BLaER1 (cell line): ENCODE data around the gene RRP15.

ENCODE experiments used
- H3K27ac ChIP-seq: shearing (Covaris generic); formaldehyde crosslinking; 2 replicates; pipeline ENCODE4 v1.8.1; 2022
- H3K27me3 ChIP-seq: shearing (Covaris generic); formaldehyde crosslinking; 2 replicates; pipeline ENCODE4 v1.8.1; 2022
- H3K36me3 ChIP-seq: shearing (Covaris generic); formaldehyde crosslinking; 2 replicates; pipeline ENCODE4 v1.8.1; 2022
- H3K4me1 ChIP-seq: shearing (Covaris generic); formaldehyde crosslinking; 2 replicates; pipeline ENCODE4 v1.8.1; 2022
- H3K4me2 ChIP-seq: shearing (Covaris generic); formaldehyde crosslinking; 2 replicates; pipeline ENCODE4 v1.8.1; 2022
- H3K4me3 ChIP-seq: shearing (Covaris generic); formaldehyde crosslinking; 2 replicates; pipeline ENCODE4 v1.8.1; 2022
- H3K9ac ChIP-seq: shearing (Covaris generic); formaldehyde crosslinking; 2 replicates; pipeline ENCODE4 v1.8.1; 2022
- H3K9me3 ChIP-seq: shearing (Covaris generic); formaldehyde crosslinking; 2 replicates; pipeline ENCODE4 v1.8.1; 2022
- H4K20me1 ChIP-seq: shearing (Covaris generic); formaldehyde crosslinking; 2 replicates; pipeline ENCODE4 v1.8.1; 2022
- Cebpa-rat ChIP-seq: shearing (Covaris generic); IDR thresholded peaks from 2 replicates; pipeline ENCODE4 v1.8.1; 2022

RRP15 gene

DNA sequence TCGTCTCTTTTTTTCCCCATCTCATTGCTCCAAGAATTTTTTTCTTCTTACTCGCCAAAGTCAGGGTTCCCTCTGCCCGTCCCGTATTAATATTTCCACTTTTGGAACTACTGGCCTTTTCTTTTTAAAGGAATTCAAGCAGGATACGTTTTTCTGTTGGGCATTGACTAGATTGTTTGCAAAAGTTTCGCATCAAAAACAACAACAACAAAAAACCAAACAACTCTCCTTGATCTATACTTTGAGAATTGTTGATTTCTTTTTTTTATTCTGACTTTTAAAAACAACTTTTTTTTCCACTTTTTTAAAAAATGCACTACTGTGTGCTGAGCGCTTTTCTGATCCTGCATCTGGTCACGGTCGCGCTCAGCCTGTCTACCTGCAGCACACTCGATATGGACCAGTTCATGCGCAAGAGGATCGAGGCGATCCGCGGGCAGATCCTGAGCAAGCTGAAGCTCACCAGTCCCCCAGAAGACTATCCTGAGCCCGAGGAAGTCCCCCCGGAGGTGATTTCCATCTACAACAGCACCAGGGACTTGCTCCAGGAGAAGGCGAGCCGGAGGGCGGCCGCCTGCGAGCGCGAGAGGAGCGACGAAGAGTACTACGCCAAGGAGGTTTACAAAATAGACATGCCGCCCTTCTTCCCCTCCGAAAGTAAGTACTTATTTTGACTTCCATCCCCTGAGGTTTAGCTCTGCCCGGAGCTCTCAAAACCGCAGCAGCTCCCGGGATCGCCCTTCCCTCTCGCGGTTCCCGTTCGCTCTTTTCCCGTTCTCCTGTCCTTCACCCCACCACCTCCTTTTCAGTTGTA is 61.5 kb downstream of the RRP15 start:
- no peak for TF ChIP-seq Cebpa-rat
- Histone ChIP-seq H4K20me1 (peaks cover 47% of the 10 kb centered on the region), H3K9ac (no peak overlapping the region), H3K9me3 (no peaks in the 10 kb centered on the region), H3K4me1 (peaks cover 48% of the 10 kb centered on the region), H3K4me2 (peak overlapping the region; percentile 88), H3K36me3 (no peaks in the 10 kb centered on the region), H3K27me3 (peaks cover 82% of the 10 kb centered on the region), H3K4me3 (peak overlapping the region; percentile 66), H3K27ac (no peak overlapping the region)

DNA sequence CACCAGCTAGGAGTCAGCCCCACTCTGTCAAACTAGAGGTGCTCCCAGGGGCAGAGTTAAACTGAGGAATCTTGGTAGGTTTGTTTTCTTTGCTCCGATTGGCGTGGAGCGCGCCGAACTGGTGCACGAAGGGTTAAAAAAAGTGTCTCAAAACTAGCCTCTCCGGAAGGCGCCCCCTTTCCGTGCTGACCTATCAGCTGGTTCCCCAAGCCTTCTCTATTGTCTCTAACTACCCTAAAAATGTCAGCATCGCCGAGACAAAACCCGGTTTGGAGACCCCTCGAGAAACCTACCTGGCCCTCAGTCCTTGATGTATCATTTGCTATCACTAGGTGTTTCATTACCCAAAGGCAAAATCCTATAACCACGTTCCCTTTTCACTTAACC is 62.2 kb downstream of the RRP15 start:
- Histone ChIP-seq H3K9me3 (no peaks in the 10 kb centered on the region), H3K4me3 (peak overlapping the region; percentile 66; the same call in 1 of the 2 replicates), H3K36me3 (no peaks in the 10 kb centered on the region), H3K27ac (no peak overlapping the region), H4K20me1 (peaks cover 47% of the 10 kb centered on the region), H3K4me2 (peak overlapping the region; percentile 88; the same call in 1 of the 2 replicates), H3K27me3 (peaks cover 82% of the 10 kb centered on the region), H3K4me1 (peaks cover 55% of the 10 kb centered on the region), H3K9ac (no peak overlapping the region)
- no peak for TF ChIP-seq Cebpa-rat

DNA sequence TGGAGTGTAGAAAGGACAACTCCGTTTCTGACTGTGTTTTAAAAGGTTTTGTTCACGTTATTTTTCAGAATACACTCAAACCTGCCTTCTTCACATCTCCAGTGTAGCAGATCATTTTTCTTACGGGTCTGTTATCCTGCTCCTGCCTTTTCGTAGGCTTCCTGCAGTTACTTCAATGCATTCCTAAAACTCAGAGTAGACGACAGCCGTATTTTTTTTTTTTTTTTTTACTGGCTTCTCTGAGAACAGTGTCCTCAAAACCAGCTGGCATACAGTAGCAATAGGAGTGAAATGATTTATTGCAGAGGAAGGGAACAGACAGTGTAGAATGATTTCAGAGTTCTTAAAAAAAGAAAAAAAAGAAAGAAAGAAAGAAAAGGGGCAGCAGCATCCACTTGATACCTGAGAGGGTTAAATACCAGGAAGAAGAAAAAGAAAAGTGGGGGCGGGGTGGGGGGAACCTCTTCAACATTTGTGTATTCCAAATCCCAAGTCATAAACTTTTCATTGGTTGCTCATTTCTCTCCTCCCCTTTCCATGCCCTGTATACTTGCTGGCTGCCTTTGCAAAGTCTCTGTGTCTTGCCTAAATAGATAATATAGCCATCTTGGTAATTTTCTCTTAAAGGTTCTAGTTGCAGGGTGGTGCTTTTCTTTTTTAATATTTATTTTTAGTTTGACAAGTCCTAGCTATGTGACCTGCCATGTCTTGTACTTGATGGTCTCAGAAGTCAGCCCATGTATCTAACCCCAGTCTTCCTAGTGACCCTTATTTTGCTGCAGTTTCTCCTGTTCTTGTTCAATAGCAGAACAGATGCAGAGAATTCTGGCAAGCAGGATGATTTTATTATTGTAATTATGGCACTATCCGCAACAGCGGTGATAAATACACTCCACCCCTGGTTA is 62.9 kb downstream of the RRP15 start:
- Histone ChIP-seq H3K4me3 (0 out of 2 replicates have a peak overlapping the region, but pooled peaks have one; percentile 66), H3K4me1 (peaks cover 61% of the 10 kb centered on the region), H3K36me3 (no peaks in the 10 kb centered on the region), H3K4me2 (no peak overlapping the region; the same call in 1 of the 2 replicates), H3K27ac (no peak overlapping the region), H3K9me3 (no peaks in the 10 kb centered on the region), H3K27me3 (peaks cover 77% of the 10 kb centered on the region), H3K9ac (no peak overlapping the region), H4K20me1 (peaks cover 47% of the 10 kb centered on the region)
- no peak for TF ChIP-seq Cebpa-rat

DNA sequence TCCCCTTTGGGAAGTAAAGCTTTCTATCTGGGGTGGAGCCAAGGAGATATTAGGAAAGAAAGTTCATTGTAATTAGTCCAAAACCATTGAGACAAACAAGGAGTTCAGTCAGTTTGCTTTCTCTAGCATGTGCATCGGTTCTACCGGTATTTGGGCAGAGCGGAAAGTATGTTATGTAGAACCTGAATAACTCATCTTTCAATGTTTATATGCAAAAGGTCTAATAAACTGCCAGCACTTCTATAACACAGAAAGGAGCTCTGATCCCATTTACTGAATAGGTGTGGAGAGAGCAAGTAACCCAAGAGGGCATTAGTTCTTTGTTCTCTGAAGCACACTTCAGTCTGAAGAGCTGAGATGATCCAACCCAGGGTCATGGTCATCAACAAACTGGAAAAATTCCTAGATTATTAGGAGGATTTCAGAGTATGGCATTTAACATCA is 63.6 kb downstream of the RRP15 start:
- no peak for TF ChIP-seq Cebpa-rat
- H3K9ac ChIP-seq: no peak overlapping the region
- no peak overlapping the region for H3K4me3 ChIP-seq
- H3K36me3 ChIP-seq: no peaks in the 10 kb centered on the region
- H4K20me1 ChIP-seq: peaks cover 47% of the 10 kb centered on the region
- no peak overlapping the region for H3K27ac ChIP-seq
- H3K9me3 ChIP-seq: no peaks in the 10 kb centered on the region
- no peak overlapping the region for H3K4me2 ChIP-seq
- peaks cover 65% of the 10 kb centered on the region for H3K4me1 ChIP-seq
- peaks cover 70% of the 10 kb centered on the region for H3K27me3 ChIP-seq

DNA sequence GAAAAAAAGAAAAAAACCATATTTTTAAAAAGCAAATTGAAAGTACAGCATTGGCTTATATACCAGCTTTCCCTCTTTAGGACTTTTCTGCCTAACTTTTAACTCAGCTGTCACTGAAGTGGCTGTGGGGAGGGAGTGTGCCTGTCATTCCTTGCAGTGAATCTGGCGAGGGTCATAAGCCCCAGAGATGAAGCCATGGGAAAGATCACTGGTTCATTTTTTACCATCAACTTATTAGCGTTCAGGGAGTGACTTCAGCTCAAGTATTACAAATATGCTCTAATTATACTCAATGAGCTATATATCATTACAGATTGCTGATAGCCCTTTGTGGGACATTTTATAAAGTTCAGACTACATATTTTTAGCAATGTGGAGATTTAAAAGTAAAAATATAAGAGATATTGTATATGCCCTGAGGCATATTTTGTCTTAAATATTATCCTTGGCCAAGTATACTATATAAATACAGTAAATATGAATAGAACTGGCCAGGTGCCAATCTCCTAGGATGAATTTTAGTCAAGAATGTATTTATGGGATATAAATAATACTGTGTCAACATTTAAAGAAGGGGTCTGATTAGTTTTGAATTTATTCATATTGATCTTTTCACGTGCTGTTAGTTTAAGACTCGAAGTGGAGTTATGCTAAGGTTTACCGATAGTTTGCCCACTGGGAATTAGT is 64.4 kb downstream of the RRP15 start:
- Histone ChIP-seq H3K27me3 (peaks cover 62% of the 10 kb centered on the region), H3K9me3 (no peaks in the 10 kb centered on the region), H3K4me3 (no peak overlapping the region), H3K4me2 (peak overlapping the region; percentile 84), H3K4me1 (peaks cover 67% of the 10 kb centered on the region), H3K36me3 (no peaks in the 10 kb centered on the region), H3K9ac (no peak overlapping the region), H3K27ac (no peak overlapping the region), H4K20me1 (peaks cover 44% of the 10 kb centered on the region)
- no peak for TF ChIP-seq Cebpa-rat

DNA sequence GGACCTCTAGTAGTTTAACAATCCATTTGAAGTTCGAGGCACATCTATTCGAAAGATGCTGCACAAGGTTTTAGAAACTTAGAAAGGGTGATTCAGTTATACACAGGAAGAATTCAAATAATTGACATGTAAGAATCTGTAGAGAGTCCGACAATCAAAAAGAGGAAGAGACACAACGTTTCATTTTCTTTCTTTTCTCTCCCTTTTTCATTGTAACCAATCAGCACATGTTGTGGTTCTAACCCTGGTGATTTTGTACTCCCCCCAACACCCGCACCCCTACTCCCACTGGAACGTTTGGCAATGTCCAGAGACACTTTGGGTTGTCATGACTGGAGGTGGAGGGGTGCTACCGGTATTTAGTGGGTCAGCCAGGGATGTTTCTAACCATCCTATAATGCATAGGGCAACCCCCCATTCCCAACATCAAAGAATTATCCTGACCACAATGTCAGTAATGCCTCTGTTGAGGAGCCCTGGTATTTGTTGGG is 65.0 kb downstream of the RRP15 start:
- peaks cover 61% of the 10 kb centered on the region for H3K4me1 ChIP-seq
- peak overlapping the region; percentile 84 for H3K4me2 ChIP-seq
- no peak overlapping the region for H3K4me3 ChIP-seq
- no peak overlapping the region for H3K9ac ChIP-seq
- no peaks in the 10 kb centered on the region for H3K9me3 ChIP-seq
- H4K20me1 ChIP-seq: peaks cover 38% of the 10 kb centered on the region
- H3K27ac ChIP-seq: no peak overlapping the region
- peaks cover 56% of the 10 kb centered on the region for H3K27me3 ChIP-seq
- no peak for TF ChIP-seq Cebpa-rat
- H3K36me3 ChIP-seq: no peaks in the 10 kb centered on the region

DNA sequence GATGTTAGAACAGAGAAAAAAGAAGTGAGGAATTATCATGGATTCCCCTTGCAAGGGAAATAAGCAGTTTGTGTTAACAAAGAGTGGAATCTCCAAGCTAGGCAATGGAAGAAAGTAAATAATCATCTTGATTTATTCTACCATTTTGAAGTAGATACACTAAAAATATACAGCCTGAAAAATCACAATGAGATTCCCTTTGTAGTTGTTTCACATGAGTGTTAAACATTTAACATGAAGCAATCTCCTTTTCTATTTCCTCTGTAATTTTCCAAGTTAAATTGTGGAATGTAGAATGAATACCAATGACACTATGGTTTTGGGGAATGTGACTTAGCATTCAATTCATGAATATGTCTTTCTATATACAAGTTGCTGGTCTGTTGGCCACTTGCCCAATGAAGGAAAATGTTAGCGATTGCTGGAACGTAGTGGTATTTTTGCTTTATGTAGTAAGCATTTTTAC is 65.7 kb downstream of the RRP15 start:
- Histone ChIP-seq H3K27ac (peak overlapping the region; percentile 45; the same call in 1 of the 2 replicates), H4K20me1 (peaks cover 30% of the 10 kb centered on the region), H3K27me3 (peaks cover 49% of the 10 kb centered on the region), H3K36me3 (no peaks in the 10 kb centered on the region), H3K4me3 (peak overlapping the region; percentile 35; the same call in 1 of the 2 replicates), H3K9me3 (no peaks in the 10 kb centered on the region), H3K4me1 (peaks cover 54% of the 10 kb centered on the region), H3K9ac (no peak overlapping the region), H3K4me2 (peak overlapping the region; percentile 84)
- TF ChIP-seq Cebpa-rat: no peak

DNA sequence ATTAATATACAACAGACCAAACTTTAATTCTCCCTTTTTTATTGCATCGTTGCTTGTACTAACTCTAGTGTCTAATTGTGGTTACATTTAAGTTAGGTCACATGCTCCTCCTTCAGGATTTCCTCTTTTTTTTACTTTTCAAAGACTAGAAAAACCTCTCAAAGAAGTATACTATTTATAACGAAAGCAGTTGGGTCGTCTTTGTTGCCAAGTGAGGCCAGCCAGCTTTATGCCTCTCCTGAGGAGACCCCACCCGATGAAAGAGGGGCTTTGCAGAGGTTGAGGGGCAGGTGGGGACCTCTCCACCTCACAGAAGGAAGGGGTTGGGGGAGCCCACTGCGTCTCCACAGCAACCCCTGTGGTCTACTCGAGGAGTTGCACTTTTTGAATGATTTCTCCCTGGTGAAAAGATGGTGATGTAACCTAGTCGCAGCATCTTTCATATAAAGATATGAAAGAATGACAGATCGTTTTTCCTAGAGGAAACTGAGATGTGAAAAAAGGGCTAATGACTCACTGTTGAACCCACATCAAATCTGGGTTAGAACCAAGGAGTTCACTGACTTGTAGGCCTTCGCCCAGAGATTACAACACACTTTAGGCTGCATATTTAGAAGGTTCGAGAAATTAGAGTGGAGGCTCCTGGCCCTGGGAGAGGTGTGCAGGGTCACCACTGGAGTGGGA is 66.4 kb downstream of the RRP15 start:
- Histone ChIP-seq H3K4me2 (peak overlapping the region; percentile 84), H3K27me3 (peaks cover 42% of the 10 kb centered on the region), H3K9me3 (no peaks in the 10 kb centered on the region), H3K36me3 (no peaks in the 10 kb centered on the region), H3K4me1 (peaks cover 47% of the 10 kb centered on the region), H3K4me3 (peak overlapping the region; percentile 35; the same call in 1 of the 2 replicates), H3K27ac (peak overlapping the region; percentile 45; the same call in 1 of the 2 replicates), H3K9ac (no peak overlapping the region), H4K20me1 (peaks cover 23% of the 10 kb centered on the region)
- no peak for TF ChIP-seq Cebpa-rat

DNA sequence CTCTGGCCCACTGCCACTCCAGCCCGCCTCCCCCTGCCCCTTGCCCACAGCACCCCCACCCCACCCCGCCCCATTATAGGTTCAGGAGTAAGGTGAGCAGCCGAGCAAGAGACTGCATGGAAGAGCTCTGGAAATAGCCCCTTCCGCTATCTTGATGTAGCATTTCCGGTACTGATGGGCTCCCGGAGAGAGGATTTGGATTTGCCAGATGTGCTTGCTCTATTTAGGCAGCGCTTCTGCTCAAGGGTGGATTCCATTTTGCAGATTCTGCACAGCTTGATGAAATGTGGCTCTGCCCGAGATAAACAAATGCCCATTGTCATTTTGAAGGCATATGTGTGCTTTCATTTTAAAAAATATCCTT is 67.0 kb downstream of the RRP15 start:
- H3K4me2 ChIP-seq: peak overlapping the region; percentile 84
- no peaks in the 10 kb centered on the region for H3K36me3 ChIP-seq
- no peak for TF ChIP-seq Cebpa-rat
- H3K4me1 ChIP-seq: peaks cover 42% of the 10 kb centered on the region
- H4K20me1 ChIP-seq: peaks cover 18% of the 10 kb centered on the region
- H3K9ac ChIP-seq: no peak overlapping the region
- peaks cover 36% of the 10 kb centered on the region for H3K27me3 ChIP-seq
- H3K4me3 ChIP-seq: no peak overlapping the region
- no peaks in the 10 kb centered on the region for H3K9me3 ChIP-seq
- no peak overlapping the region for H3K27ac ChIP-seq
